AG09319 (cell line): Measurements from ENCODE around the gene TMEM233.

Experiments
- DNase-seq: peaks from one replicate; pipeline ENCODE4 v3.0.0-alpha.2; 2010; ENCODE audit warnings: low read depth; ENCODE audit errors: extremely low read depth
- TF ChIP-seq, protein P1 (sequence below): IDR thresholded peaks from 2 replicates; pipeline ENCODE4 v1.5.1; 2011; ENCODE audit warnings: low read depth, mild to moderate bottlenecking, inconsistent platforms, low read length, moderate library complexity

Gene TMEM233

DNA sequence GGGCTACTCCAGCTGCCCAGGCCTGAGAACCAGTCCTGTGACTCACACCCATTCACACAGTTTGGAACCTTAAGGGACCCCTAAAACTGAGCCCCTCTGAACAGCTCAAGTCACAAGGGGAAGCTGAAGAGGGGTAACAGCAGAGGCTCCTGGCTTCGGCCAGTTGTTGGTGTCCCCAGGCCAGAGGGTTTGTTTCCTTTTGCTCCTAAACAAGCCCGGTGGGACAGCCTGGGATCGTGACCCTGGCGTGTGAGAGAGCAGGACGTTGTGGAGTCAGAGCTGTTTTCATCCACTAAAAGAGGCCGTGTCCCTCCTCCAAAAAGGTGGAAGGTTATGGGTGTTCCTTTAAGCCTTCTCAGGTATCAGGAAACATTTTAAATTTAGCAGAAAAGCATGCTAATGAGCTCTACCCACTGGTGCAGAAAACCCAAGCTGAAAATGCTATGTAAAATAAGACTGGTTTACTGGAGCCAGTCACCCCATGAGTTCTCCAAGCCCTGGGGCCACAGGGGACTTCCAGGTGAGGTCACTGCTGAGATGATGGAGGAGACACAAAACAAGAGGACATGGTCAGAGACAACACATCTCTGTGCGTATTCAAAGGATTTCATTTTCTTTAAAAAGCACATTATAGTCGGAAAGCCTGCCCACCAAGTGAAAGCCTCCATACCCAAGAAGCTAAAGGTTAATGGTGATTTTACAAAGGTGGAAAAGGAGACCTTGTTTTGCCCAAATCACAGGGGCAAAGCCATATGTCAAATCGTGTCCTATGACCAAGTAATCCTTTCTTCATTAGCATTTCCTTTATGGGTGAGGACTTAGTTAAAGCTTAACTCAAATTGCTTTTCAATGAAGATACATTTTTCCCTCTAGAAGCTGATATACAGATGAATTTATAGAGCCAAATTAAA, 88.4 kb downstream of the TMEM233 start:
- TF ChIP-seq, protein P1, sequence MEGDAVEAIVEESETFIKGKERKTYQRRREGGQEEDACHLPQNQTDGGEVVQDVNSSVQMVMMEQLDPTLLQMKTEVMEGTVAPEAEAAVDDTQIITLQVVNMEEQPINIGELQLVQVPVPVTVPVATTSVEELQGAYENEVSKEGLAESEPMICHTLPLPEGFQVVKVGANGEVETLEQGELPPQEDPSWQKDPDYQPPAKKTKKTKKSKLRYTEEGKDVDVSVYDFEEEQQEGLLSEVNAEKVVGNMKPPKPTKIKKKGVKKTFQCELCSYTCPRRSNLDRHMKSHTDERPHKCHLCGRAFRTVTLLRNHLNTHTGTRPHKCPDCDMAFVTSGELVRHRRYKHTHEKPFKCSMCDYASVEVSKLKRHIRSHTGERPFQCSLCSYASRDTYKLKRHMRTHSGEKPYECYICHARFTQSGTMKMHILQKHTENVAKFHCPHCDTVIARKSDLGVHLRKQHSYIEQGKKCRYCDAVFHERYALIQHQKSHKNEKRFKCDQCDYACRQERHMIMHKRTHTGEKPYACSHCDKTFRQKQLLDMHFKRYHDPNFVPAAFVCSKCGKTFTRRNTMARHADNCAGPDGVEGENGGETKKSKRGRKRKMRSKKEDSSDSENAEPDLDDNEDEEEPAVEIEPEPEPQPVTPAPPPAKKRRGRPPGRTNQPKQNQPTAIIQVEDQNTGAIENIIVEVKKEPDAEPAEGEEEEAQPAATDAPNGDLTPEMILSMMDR: no peak
- no peak for DNase-seq

- TF ChIP-seq, protein P1: no peak
- no peak for DNase-seq
Observed at GRCh38 chr12:119682639-119683252, 89.2 kb downstream of the TMEM233 start.

DNA sequence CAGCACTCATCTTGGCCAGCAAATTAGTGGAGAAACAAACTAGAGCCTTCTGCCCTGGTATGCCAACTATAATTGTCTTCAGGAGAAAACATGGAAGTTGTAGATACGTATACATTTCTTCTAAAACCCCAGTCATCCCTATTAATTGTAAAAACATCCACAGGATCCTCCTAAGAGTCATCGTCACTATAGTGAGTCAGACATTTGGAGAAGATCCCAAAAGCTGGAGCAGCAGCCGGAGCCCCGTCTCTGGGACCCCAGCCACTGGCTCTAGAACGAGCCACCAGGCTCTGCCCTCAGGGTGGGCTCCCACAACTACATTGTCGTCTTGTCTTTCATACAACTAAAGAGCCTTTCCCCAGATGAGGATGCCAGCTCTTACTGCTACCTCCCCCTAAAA, 89.8 kb downstream of the TMEM233 start:
- TF ChIP-seq, protein P1: no peak
- no peak for DNase-seq

- DNase-seq: no peak
- TF ChIP-seq, protein P1: no peak
Observed at GRCh38 chr12:119683816-119684215, 90.2 kb downstream of the TMEM233 start.

DNA sequence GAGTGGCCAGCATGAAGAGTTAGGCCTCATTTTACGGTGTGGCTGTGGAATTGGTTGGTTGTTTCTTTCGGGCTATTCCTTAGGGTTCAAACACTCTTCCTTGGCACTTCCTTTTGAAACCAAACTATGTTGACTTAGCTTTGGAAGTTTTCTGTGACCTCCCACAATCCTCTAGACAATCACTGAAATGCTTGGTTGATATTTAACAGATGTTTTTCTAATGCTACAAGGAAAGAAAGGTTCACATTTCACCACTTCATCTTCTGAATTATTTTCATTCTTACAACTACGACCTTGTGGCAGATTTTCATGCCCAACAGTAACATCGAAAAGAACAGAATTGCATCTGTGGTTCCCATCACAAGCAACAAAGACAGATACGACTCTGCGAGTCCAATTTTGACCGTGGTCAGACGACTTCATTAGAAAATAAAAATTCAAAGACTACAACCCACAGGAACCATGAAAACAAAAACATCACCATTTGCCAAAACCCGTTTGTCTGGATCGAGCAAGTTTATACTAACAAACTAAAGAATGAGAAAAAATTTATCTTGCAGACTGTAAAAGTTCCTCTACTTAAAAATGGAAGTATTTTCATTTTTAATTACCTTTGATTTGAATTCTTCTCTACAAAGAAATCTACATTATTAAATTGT, 91.3 kb downstream of the TMEM233 start:
- DNase-seq: no peak
- TF ChIP-seq, protein P1: no peak

DNA sequence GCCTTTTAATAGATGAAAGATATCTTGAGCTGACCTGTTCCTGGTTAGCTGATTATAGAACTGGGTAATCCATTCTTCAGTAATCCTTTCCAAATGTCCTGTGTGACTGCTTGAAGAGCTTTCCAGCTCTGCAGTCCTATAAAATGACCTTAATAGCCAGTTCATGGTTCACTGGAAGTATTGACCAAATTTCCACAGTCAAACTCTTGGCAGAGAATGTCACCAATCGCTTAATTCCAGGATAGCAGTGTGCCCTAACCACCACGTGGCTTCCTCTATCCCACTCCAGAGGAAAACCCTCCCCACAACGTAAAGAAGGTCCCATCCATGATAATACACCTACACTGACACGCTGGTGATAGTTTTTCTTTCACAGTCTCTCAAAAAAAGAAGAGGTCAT, 91.8 kb downstream of the TMEM233 start:
- TF ChIP-seq, protein P1: no peak
- DNase-seq: no peak

DNA sequence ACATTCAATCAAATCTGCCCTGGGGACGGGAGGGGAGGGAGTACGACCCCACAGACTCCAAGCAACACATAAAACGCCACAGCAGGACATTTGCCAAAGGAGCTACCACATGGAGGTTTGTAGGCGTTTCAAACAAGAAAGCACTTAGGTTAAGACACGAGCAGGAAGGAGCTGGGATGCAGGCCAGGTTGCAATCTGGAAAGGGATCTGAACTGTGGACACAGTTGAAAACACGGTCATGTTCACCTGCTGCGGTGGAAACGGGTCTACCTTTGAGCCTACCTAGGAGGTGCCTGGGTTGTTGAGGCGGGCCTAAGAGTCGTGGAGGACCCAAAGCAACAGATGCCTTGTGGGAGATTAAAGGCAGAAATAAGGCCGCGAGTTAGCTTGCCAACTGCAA, 92.8 kb downstream of the TMEM233 start:
- TF ChIP-seq, protein P1: no peak
- no peak for DNase-seq
